ENCODE data around the gene ASB6. TPM values are rescaled to one million over a fixed set of nuclear protein-coding genes. Genes with fewer than 3 reads are reported as not detected.

The ASB6 gene
- total and polyA plus RNA-seq, 2 of the 13 experiments (the other 11 are each of a cell fraction or from before 2014, with no cell fraction given) = 8.2 to 8.4 TPM

DNA sequence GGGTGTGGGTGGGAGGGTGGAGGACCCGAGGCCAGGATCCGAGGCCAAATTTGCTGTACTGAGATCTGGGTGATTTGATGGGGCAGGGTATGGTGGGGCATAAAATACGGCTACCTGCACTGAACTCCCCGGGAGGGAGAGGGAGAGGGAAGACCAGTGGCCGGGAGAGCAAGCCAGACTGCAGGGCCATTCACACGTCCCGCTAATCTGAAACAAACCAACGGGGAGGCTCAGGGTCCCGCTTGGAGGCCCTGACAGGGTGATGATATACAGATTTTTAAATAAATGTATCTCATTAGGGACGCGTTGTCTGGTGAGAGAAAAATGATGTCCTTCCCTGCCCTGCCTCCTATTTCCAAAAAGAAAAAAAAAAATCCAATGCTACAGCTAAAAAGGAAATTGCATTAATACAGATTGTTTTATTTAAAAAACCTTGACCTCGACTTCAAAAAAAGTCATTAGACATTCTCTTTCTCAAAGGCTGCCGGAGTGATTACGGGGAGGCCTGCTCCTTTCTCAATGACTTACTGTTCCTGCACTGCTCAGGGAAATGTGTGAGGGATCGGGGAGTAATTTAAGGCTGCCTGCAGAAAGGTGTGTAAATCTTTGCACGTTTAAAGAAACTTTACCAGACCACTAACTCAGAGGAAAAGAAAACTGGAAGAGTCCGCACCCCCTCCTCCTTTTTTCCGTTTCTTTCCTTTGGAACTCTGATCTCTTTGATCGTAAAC lies 12.0 kb upstream of the ASB6 start:
- TF ChIP-seq SSRP1 (CRISPR knock-in tag; IDR thresholded peaks at IDR 0.05) = no peak
- TF ChIP-seq ARHGAP35 (CRISPR knock-in tag; IDR thresholded peaks at IDR 0.05; ENCODE audit: borderline replicate concordance) = no peak
- no peak for TF ChIP-seq BRD4 (CRISPR knock-in tag; IDR thresholded peaks at IDR 0.05)
- TF ChIP-seq CAMTA2 (CRISPR knock-in tag; IDR thresholded peaks at IDR 0.05; ENCODE audit: borderline replicate concordance) = no peak
- no peak for TF ChIP-seq ZNF12 (CRISPR knock-in tag; IDR thresholded peaks at IDR 0.05)
- TF ChIP-seq TAF15 (IDR thresholded peaks at IDR 0.05; ENCODE audit: low read depth, low read length, poor library complexity, severe bottlenecking) = no peak
- TF ChIP-seq ZNF556 (CRISPR knock-in tag; IDR thresholded peaks at IDR 0.05; ENCODE audit: borderline replicate concordance) = no peak
- no peak for TF ChIP-seq TCF7L2 (IDR thresholded peaks at IDR 0.05; ENCODE audit: low read depth, low read length)
- TF ChIP-seq ADNP (CRISPR knock-in tag; IDR thresholded peaks at IDR 0.05) = no peak
- no peak for TF ChIP-seq RBFOX2 (IDR thresholded peaks at IDR 0.05; ENCODE audit: low read depth, low read length)
- TF ChIP-seq, protein P1, sequence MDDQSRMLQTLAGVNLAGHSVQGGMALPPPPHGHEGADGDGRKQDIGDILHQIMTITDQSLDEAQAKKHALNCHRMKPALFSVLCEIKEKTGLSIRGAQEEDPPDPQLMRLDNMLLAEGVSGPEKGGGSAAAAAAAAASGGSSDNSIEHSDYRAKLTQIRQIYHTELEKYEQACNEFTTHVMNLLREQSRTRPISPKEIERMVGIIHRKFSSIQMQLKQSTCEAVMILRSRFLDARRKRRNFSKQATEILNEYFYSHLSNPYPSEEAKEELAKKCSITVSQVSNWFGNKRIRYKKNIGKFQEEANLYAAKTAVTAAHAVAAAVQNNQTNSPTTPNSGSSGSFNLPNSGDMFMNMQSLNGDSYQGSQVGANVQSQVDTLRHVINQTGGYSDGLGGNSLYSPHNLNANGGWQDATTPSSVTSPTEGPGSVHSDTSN (CRISPR knock-in tag; IDR thresholded peaks at IDR 0.05; ENCODE audit: borderline replicate concordance) = no peak
- no peak for TF ChIP-seq ZNF121 (CRISPR knock-in tag; IDR thresholded peaks at IDR 0.05)
- no peak for TF ChIP-seq THAP11 (CRISPR knock-in tag; IDR thresholded peaks at IDR 0.05)
- TF ChIP-seq TSC22D2 (CRISPR knock-in tag; IDR thresholded peaks at IDR 0.05; ENCODE audit: borderline replicate concordance) = no peak
- no peak for TF ChIP-seq GTF3A (CRISPR knock-in tag; conservative IDR thresholded peaks at IDR 0.05)
- TF ChIP-seq CBX2 (IDR thresholded peaks at IDR 0.05; ENCODE audit: low read depth, low read length) = no peak
- TF ChIP-seq CBX2 (CRISPR knock-in tag; IDR thresholded peaks at IDR 0.05; ENCODE audit: low read depth) = no peak
- Histone ChIP-seq H2AFZ (ENCODE audit: low read length) (no peak overlapping the region), H3K9me3 (ENCODE audit: low read length) (no peaks in the 10 kb centered on the region), H3K36me3 (replicated peaks in 1 of 2; ENCODE audit: control insufficient read depth in 1 of 2, insufficient read depth in 2 of 2, low read length in 2 of 2) (no peaks in the 10 kb centered on the region), H3K4me3 (replicated peaks in 1 of 3; ENCODE audit: insufficient read depth in 1 of 3, low read depth in 2 of 3, low read length in 3 of 3) (no peak overlapping the region), H3K4me2 (ENCODE audit: low read depth, low read length) (no peak overlapping the region), H4K20me1 (ENCODE audit: insufficient read depth, low read length) (no peaks in the 10 kb centered on the region), H3K27me3 (ENCODE audit: control insufficient read depth in 1 of 2, insufficient read depth in 2 of 2, low read length in 2 of 2) (peaks cover 11 to 41% of the 10 kb centered on the region in 2 experiments), H3K9ac (ENCODE audit: insufficient read depth, low read depth, low read length) (no peak overlapping the region), H3K4me1 (ENCODE audit: insufficient read depth, low read length) (peaks cover 13% of the 10 kb centered on the region), H3K27ac (ENCODE audit: extremely low read length, insufficient read depth, low read length) (no peak overlapping the region), H3K79me2 (ENCODE audit: insufficient read depth, low read length) (no peaks in the 10 kb centered on the region)
- DNase-seq (ENCODE audit: low spot score) = no peak
- no peak for ATAC-seq
- FAIRE-seq = no peak
- in situ Hi-C loops (cut with HindIII; ENCODE audit: extremely low pct_ligation_motif_present, low pct_unique_long_range_greater_than_20kb) (no loop called here), intact Hi-C loops (cut with micrococcal nuclease; ENCODE audit: unreplicated experiment) (no loop called here)
- POLR2A ChIA-PET = no interaction called here
- CTCF ChIA-PET (ENCODE audit: low intra/inter-chr PET ratio, low total read pairs) = no interaction called here
- 23% methylated on average over 19 of the region's 19 CpGs for WGBS (ENCODE audit: low lambda C conversion rate)
- no TSS peak for BruUV-seq (replicated peaks)
